GM12891 (cell line): ENCODE data around the gene IL32.
A peak's percentile ranks its signal among the peaks of the same experiment; 100 is the strongest.

Source experiments
- DNase-seq: peaks from one replicate; pipeline ENCODE4 v3.0.0; 2011; ENCODE audit warnings: low spot score; ENCODE audit not compliant: insufficient read length
- FAIRE-seq: peaks from 2 replicates; lab custom pipeline; 2011; peaks lifted over from hg19 to GRCh38; lab: Jason Lieb, UNC
- PAX5 ChIP-seq: IDR thresholded peaks from 2 replicates; pipeline ENCODE4 v1.6.1; 2011; ENCODE audit warnings: low read length, moderate library complexity, mild to moderate bottlenecking; ENCODE audit not compliant: insufficient read depth, severe bottlenecking
- POLR2A ChIP-seq: IDR thresholded peaks from 2 replicates; pipeline ENCODE4 v1.6.1; 2011; ENCODE audit warnings: low read depth, low read length, control low read depth
- POLR2AphosphoS5 ChIP-seq: IDR thresholded peaks from 2 replicates; pipeline ENCODE4 v1.6.1; 2011; ENCODE audit warnings: low read depth, low read length, control low read depth
- POU2F2 ChIP-seq: IDR thresholded peaks from 2 replicates; pipeline ENCODE4 v1.6.1; 2011; ENCODE audit warnings: low read depth, mild to moderate bottlenecking, control low read depth, low read length, moderate library complexity
- SPI1 ChIP-seq: IDR thresholded peaks from 2 replicates; pipeline ENCODE4 v1.6.1; 2011; ENCODE audit warnings: low read depth, low read length, control low read depth
- TAF1 ChIP-seq: IDR thresholded peaks from 2 replicates; pipeline ENCODE4 v1.6.1; 2011; ENCODE audit warnings: low read depth, low read length, control low read depth

Gene IL32

DNA sequence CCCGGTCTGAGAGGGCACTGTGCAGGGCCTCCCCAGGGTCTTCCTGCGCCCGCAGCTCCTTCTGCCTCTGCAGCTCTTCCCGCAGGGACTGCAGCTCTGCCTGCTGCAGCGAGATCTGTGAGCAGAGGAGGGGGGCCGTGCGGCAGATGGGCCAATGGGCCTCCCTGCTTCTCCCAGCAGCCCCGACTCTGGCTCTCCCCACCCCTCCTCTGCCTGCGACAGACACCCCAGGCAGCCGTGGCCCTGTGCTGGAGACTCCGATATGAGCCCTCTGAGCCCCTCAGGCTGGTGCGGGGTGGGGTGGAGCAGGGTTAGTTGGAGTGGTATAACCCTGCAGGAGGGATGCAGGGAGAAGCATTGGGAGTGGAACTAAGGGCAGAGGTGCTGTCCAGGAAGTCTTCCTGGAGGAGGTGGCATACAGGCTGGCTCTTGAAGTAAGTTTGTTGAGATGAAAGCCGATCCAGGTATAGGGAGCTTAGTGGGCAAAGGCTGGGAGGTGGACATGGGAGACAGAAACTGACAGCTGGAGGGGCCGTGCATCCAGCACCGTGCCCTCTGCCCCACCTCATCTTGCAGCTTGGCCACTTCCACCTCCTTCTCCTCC is 36.6 kb upstream of the IL32 start:
- DNase-seq, result no peak
- TF ChIP-seq POLR2A, result no peak
- TF ChIP-seq PAX5, result no peak
- TF ChIP-seq SPI1, result no peak
- no peak for TF ChIP-seq TAF1
- no peak for TF ChIP-seq POU2F2
- TF ChIP-seq POLR2AphosphoS5, result no peak
- FAIRE-seq, result no peak

DNA sequence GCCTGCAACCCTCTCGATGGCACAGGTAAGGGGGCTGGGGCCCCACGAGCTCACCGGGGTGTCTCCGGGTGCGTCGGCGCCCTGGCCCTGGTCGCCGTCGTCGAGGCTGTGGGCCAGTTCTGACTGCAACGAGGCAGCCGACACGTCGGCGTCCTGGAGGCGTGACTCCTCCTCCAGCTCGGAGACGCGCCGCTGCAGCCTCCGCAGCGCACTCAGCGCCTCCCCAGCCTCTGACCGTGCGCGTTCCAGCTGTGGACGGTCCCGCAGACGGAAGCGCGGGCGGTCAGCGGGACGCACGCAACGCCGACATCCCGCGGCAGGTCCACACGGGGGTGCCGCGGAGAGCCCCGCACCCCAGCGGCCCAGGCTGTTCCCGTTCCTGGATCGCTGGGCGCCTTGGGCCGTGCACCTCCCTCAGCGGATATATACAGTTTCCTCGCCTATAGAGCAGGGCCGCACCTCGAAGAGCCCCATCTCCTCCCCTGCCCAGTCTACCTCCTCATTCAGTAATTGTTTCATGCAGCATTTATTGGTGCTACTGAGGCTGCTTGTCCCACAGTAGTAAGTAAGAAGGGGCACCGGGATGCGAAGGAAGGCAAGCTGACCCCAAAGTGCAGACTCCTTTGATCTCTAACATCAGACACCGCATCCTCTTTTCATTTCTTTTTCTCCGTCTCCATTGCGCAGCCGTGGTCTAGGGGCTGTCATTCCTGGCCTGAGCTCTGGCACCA is 35.8 kb upstream of the IL32 start:
- no peak for DNase-seq
- TF ChIP-seq TAF1 (no peak), PAX5 (no peak), SPI1 (no peak), POLR2AphosphoS5 (no peak), POLR2A (no peak), POU2F2 (no peak)
- FAIRE-seq, result peak; percentile 77

DNA sequence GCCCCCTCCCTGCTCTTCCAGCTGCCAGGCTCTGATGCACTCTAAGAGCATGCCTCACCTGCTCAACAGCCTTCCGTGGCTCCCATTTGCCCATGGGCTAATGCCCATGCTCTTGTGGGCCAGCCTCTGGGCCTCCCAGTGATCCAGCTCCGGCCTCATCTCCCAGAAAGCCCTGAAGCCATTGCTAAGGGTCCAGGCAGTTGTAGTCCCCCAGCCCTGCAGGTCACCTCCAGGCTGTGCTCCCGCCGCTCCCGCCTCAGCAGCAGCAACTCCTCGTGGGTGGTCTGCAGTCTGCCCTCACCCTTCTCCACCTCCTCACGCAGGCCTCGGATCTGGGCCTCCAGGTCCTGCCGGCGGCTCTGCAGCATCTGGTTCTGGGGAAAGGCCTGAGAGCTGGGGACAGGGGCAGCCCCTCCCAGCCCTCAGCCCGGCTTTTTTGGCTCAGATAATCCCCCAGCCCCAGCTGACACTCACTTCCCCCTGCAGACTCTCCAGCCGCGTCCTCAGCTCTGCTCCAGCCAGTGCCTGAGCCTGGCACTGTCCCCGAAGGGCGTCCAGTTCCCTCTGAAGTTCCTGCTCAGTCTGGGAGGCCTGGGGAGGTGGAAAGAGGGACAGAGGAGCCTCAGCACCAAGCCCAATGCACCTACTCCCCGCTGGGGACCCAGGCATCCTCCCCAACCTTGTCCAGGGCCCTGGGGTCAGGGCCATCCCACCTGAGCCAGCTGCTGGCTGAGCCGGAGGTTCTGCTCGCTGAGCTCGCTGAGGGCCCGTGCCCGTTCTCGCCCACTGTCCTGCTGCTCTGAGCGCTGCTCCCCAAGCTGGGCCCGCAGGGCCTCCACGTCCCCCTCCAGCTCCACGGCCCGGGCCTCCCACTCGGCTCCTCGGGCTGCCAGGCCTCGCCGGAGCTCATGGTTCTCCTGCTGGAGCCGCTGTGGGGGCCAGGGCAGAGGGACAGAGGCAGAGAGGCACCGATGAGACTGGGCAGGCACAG is 34.9 kb upstream of the IL32 start:
- TF ChIP-seq SPI1 (no peak), PAX5 (no peak), TAF1 (no peak), POU2F2 (no peak), POLR2AphosphoS5 (no peak), POLR2A (no peak)
- DNase-seq, result no peak
- no peak for FAIRE-seq

DNA sequence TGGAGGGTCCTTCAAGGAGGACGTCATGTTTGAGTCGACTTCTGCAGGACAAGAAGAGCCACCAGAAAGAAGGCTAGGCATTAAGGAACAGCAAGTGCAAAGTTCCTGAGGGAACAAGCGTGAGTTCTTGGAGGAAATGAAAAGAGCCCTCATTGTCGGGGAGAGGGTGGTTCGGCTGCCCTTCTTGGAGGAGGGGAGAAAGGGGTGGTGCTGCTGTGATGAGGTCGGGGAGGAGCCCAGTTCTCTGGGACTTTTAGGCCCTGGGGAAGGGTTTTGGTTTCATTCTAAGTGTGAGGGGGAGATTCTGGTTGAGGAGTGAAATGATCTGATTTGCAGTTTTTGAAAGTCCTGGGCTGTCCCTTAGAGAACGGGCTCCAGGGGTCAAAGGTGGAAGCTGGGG is 32.8 kb upstream of the IL32 start:
- DNase-seq (no peak), FAIRE-seq (no peak)
- TF ChIP-seq PAX5 (no peak), POLR2A (no peak), TAF1 (no peak), POU2F2 (no peak), POLR2AphosphoS5 (no peak), SPI1 (no peak)

DNA sequence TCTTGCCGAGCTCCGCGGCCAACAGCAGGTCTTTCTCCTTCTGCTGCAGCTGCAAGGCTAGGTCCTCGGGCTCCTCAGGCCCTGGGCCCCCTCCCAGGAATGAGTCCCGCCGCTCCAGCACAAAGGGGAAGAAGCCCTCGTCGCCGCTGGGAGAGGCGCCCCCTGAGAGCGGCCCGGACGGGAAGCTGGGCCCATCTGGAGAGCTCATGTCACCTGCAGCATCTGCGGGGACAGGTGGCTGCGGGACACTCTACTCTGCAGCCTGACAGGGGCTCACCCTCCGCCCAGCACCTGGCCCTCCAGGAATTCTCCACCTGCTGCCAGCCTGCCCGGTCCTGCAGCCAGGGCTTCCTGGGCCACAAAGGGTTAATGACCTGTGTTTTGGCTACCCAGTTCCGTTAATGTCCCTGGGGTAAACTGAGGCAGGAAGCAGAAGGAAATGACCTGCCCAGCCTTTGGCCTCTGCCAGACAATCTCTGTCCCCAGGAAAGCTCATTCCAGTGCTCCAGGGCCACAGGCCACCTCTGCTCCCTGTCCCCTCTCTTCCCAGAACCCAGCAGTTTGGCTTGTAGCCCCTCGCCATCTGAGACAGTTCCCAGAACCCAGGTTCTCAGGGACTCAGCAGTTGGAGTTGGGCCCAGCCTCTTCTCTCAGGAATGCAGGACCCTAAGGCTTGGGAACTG is 30.0 kb upstream of the IL32 start:
- FAIRE-seq (no peak), DNase-seq (no peak)
- no peak for TF ChIP-seq SPI1
- TF ChIP-seq TAF1, result no peak

GRCh38 chr16:3035972-3036725 is 29.3 kb upstream of the IL32 start:
- FAIRE-seq (no peak), DNase-seq (no peak)
- TF ChIP-seq POU2F2, result no peak
- no peak for TF ChIP-seq PAX5

- DNase-seq, result no peak
- TF ChIP-seq POLR2AphosphoS5, result no peak
- TF ChIP-seq SPI1, result no peak
- no peak for FAIRE-seq
Observed at GRCh38 chr16:3036726-3037315, 28.6 kb upstream of the IL32 start, which contains the start of gene BICDL2. Gene BICDL2, minus strand, starts transcription at chr16:3036944. Its CDS starts 1,448 bp downstream, at chr16:3035496.

- FAIRE-seq (no peak), DNase-seq (no peak)
- TF ChIP-seq POLR2A (no peak), POLR2AphosphoS5 (no peak), SPI1 (no peak), TAF1 (no peak), PAX5 (no peak), POU2F2 (no peak)
Observed at GRCh38 chr16:3038256-3038655, 27.2 kb upstream of the IL32 start.

- no peak for DNase-seq
- FAIRE-seq, result no peak
- TF ChIP-seq SPI1, result no peak
- no peak for TF ChIP-seq TAF1
- TF ChIP-seq PAX5, result no peak
- TF ChIP-seq POU2F2, result no peak
- TF ChIP-seq POLR2AphosphoS5, result no peak
Observed at GRCh38 chr16:3038896-3039295, 26.5 kb upstream of the IL32 start.
